NCI-H460 (cell line): ENCODE data around the gene TBC1D16. TPM values are rescaled to one million over a fixed set of nuclear protein-coding genes. Genes with fewer than 3 reads are reported as not detected.
A peak's percentile ranks its signal among the peaks of the same experiment; 100 is the strongest.

Experiments used
- DNase-seq: peaks from one replicate; pipeline ENCODE4 v3.0.0-alpha.2; 2016; ENCODE audit warnings: low read depth; ENCODE audit errors: extremely low read depth
- polyA plus RNA-seq: library from polyadenylated mRNA; depleted of rRNA; stranded (reverse); fragments of >200 nt; gene quantifications from 2 replicates; pipeline ENCODE4 v1.2.3, GENCODE V29; 2014; cell fraction: nucleus; rRNA removed
- total RNA-seq: library from RNA; depleted of rRNA; stranded (reverse); fragments of >200 nt; shearing (Covaris generic); gene quantifications from 2 replicates; pipeline ENCODE4 v1.2.3, GENCODE V29; 2014; rRNA removed

Gene TBC1D16
- total RNA-seq, result 12.3 and 12.4 TPM in 2 replicates
- 10.0 and 12.4 TPM in 2 replicates for polyA plus RNA-seq

GRCh38 chr17:80035687-80035936, at the start of gene TBC1D16:
Gene TBC1D16 (minus strand): TSS chr17:80035872. CDS start chr17:80013547, 22,325 bp downstream.
- DNase-seq, result no peak

GRCh38 chr17:80084773-80085172, 49.1 kb upstream of the TBC1D16 start:
- no peak for DNase-seq

- no peak for DNase-seq
These were observed 47.5 kb upstream of the TBC1D16 start for GRCh38 chr17:80083136-80083661.

- DNase-seq, result peak; percentile 78
These were observed 46.9 kb upstream of the TBC1D16 start for GRCh38 chr17:80082403-80083135.

GRCh38 chr17:80081596-80081995, 45.9 kb upstream of the TBC1D16 start:
- no peak for DNase-seq

GRCh38 chr17:80080081-80080480, 44.4 kb upstream of the TBC1D16 start:
- DNase-seq, result no peak

- no peak for DNase-seq
These were observed 36.7 kb upstream of the TBC1D16 start for GRCh38 chr17:80072410-80072809.

- no peak for DNase-seq
These were observed 35.6 kb upstream of the TBC1D16 start for GRCh38 chr17:80071116-80071841.

- no peak for DNase-seq
These were observed 34.9 kb upstream of the TBC1D16 start for GRCh38 chr17:80070375-80071115.

GRCh38 chr17:80068301-80069222, 32.9 kb upstream of the TBC1D16 start:
- no peak for DNase-seq

GRCh38 chr17:80067393-80067986, 31.8 kb upstream of the TBC1D16 start:
- DNase-seq, result no peak

- DNase-seq, result no peak
These were observed 30.0 kb upstream of the TBC1D16 start for GRCh38 chr17:80065478-80066170.

GRCh38 chr17:80064696-80065095, 29.0 kb upstream of the TBC1D16 start:
- DNase-seq, result no peak

GRCh38 chr17:80063830-80064585, 28.3 kb upstream of the TBC1D16 start:
- peak; percentile 67 for DNase-seq

GRCh38 chr17:80061421-80061820, 25.7 kb upstream of the TBC1D16 start:
- DNase-seq, result no peak

GRCh38 chr17:80060644-80061043, 25.0 kb upstream of the TBC1D16 start:
- no peak for DNase-seq

GRCh38 chr17:80058311-80058955, 22.8 kb upstream of the TBC1D16 start:
- no peak for DNase-seq

GRCh38 chr17:80055597-80055996, 19.9 kb upstream of the TBC1D16 start:
- DNase-seq, result no peak
